ENCODE results near the gene TEX2.

- no peak for TF ChIP-seq EZH2 (IDR thresholded peaks at IDR 0.05; ENCODE audit: low read depth, unreplicated experiment)
- no peak for TF ChIP-seq CTCF (conservative IDR thresholded peaks at IDR 0.05; ENCODE audit: low read depth in 2 of 2)
- no peak for TF ChIP-seq POLR2AphosphoS5 (IDR thresholded peaks at IDR 0.05; ENCODE audit: low read depth)
- no peak for TF ChIP-seq EZH2phosphoT487 (IDR thresholded peaks at IDR 0.05; ENCODE audit: unreplicated experiment)
- TF ChIP-seq STAT1 (IDR thresholded peaks at IDR 0.05; ENCODE audit: unreplicated experiment): no peak
- TF ChIP-seq CREB1 (CRISPR knock-in tag; IDR thresholded peaks at IDR 0.05; ENCODE audit: low read depth): no peak
- TF ChIP-seq JUNB (IDR thresholded peaks at IDR 0.05; ENCODE audit: unreplicated experiment): no peak
- TF ChIP-seq ETS1 (IDR thresholded peaks at IDR 0.05): no peak
- TF ChIP-seq REST (IDR thresholded peaks at IDR 0.05; ENCODE audit: unreplicated experiment): no peak
- TF ChIP-seq ZNF462 (CRISPR knock-in tag; IDR thresholded peaks at IDR 0.05): no peak
- TF ChIP-seq ZNF114 (CRISPR knock-in tag; IDR thresholded peaks at IDR 0.05): no peak
- TF ChIP-seq ZNF331 (CRISPR knock-in tag; IDR thresholded peaks at IDR 0.05; ENCODE audit: low read depth): no peak
- TF ChIP-seq NANOG (IDR thresholded peaks at IDR 0.05; ENCODE audit: borderline replicate concordance): no peak
Measured at GRCh38 chr17:64128787-64129514, 134.1 kb downstream of the TEX2 start.
